HG02943 (cell line): ENCODE results near the gene HDAC4.

Source experiments
- ATAC-seq: cut with Tn5 transposase; IDR thresholded peaks from one replicate; pipeline ENCODE4 v1.9.1; 2021; ENCODE audit warnings: mild to moderate bottlenecking, low read depth, moderate library complexity; ENCODE audit not compliant: unreplicated experiment

The HDAC4 gene

GRCh38 chr2:239355139-239355538 lies 45.7 kb downstream of the HDAC4 start:
- no peak for ATAC-seq

GRCh38 chr2:239354791-239355136 lies 46.1 kb downstream of the HDAC4 start:
- ATAC-seq, result no peak

- ATAC-seq, result no peak
These were observed 46.6 kb downstream of the HDAC4 start for GRCh38 chr2:239354132-239354790.

- ATAC-seq, result no peak
These were observed 47.1 kb downstream of the HDAC4 start for GRCh38 chr2:239353692-239354091.

- no peak for ATAC-seq
These were observed 49.1 kb downstream of the HDAC4 start for GRCh38 chr2:239351687-239352086.

GRCh38 chr2:239349453-239350135 lies 51.2 kb downstream of the HDAC4 start:
- no peak for ATAC-seq

- ATAC-seq, result no peak
These were observed 52.0 kb downstream of the HDAC4 start for GRCh38 chr2:239348563-239349452.

GRCh38 chr2:239346676-239347075 lies 54.1 kb downstream of the HDAC4 start:
- no peak for ATAC-seq

- no peak for ATAC-seq
These were observed 55.6 kb downstream of the HDAC4 start for GRCh38 chr2:239345251-239345650.

- ATAC-seq, result no peak
These were observed 56.0 kb downstream of the HDAC4 start for GRCh38 chr2:239344857-239345216.

- no peak for ATAC-seq
These were observed 56.6 kb downstream of the HDAC4 start for GRCh38 chr2:239343946-239344856.

- no peak for ATAC-seq
These were observed 57.4 kb downstream of the HDAC4 start for GRCh38 chr2:239343460-239343859.

- no peak for ATAC-seq
These were observed 59.0 kb downstream of the HDAC4 start for GRCh38 chr2:239341840-239342239.

GRCh38 chr2:239341146-239341732 lies 59.6 kb downstream of the HDAC4 start:
- ATAC-seq, result no peak

- ATAC-seq, result peak; percentile 78
These were observed 60.9 kb downstream of the HDAC4 start for GRCh38 chr2:239339726-239340601.

GRCh38 chr2:239339241-239339640 lies 61.6 kb downstream of the HDAC4 start:
- ATAC-seq, result no peak

- ATAC-seq, result no peak
These were observed 62.8 kb downstream of the HDAC4 start for GRCh38 chr2:239337877-239338484.

GRCh38 chr2:239337122-239337876 lies 63.5 kb downstream of the HDAC4 start:
- no peak for ATAC-seq
